Transverse colon (tissue), 4 donors: ENCODE results near the gene CAMTA1.

Experiments used
- POLR2A ChIP-seq: fragments of 450-650 bp; IDR thresholded peaks from one replicate; pipeline ENCODE4 v1.6.1; 2016; ENCODE audit warnings: antibody characterized with exemption, mild to moderate bottlenecking, moderate library complexity
- POLR2AphosphoS5 ChIP-seq, 3 donors: sonication (generic); formaldehyde crosslinking; IDR thresholded peaks; one replicate each; pipeline ENCODE4 v1.6.1; 2016; ENCODE audit warnings: antibody characterized with exemption in 3 of 3
- TF ChIP-seq, protein P1 (sequence below), 5 experiments: fragments of 200-600 bp in 3 of 5; fragments of 450-650 bp in 2 of 5; sonication (generic) in 3 of 5; IDR thresholded peaks; 1 replicate in 2 of 5; 2 replicates in 3 of 5; pipeline ENCODE4 v1.5.1; 2016 to 2017; ENCODE audit warnings: antibody characterized with exemption in 5 of 5, inconsistent platforms in 3 of 5, mild to moderate bottlenecking in 2 of 5, moderate library complexity in 1 of 5

DNA sequence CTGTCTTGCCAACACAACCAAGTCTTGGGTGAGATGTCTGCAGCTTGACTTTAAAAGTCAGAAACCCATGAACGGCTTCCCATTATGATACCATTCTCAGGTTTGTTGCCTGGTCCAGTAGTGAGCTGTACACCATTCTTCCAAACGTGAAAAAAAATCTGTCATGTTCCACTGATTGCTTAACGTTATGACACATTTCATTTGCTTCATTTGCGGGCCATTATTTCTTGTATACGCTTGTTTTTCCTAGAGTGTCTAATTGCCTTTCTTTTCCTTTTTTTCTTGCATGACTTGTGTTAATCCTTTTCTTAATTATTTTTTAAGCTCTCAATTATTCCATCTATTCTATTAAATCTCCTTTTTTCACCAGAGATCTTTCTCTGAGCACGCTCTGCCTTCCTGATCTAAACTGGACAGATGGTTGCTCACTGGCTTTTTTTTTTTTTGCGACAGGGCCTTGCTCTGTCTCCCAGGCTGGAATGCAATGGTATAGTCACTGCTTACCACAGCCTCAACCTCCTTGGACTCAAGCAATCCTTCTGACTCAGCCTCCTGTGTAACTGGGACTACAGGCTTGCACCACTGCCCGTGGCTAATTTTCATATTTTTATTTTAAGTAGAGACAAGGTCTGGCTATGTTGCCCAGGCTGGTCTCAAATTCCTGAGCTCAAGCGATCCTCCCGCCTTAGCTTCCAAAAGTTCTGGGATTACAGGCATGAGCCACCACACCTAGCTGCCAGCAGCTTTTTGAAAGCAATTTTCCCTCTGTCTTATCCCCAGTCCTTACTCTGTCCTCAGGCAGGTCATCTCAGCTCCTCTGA, 31.7 kb upstream of the CAMTA1 start:
- TF ChIP-seq, protein P1, sequence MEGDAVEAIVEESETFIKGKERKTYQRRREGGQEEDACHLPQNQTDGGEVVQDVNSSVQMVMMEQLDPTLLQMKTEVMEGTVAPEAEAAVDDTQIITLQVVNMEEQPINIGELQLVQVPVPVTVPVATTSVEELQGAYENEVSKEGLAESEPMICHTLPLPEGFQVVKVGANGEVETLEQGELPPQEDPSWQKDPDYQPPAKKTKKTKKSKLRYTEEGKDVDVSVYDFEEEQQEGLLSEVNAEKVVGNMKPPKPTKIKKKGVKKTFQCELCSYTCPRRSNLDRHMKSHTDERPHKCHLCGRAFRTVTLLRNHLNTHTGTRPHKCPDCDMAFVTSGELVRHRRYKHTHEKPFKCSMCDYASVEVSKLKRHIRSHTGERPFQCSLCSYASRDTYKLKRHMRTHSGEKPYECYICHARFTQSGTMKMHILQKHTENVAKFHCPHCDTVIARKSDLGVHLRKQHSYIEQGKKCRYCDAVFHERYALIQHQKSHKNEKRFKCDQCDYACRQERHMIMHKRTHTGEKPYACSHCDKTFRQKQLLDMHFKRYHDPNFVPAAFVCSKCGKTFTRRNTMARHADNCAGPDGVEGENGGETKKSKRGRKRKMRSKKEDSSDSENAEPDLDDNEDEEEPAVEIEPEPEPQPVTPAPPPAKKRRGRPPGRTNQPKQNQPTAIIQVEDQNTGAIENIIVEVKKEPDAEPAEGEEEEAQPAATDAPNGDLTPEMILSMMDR (IDR thresholded peaks at IDR 0.05), result no peak
- TF ChIP-seq POLR2A, result no peak
- no peak for TF ChIP-seq POLR2AphosphoS5 (IDR thresholded peaks at IDR 0.05)
